ENCODE results near the gene SLC9A9.

Gene SLC9A9

GRCh38 chr3:143360244-143360643, 488.0 kb downstream of the SLC9A9 start:
- Mint-ChIP-seq H3K4me3 (no peak overlapping the region), H3K27ac (no peak overlapping the region), H3K4me1 (ENCODE audit: low read depth) (peaks cover 14% of the 10 kb centered on the region), H3K36me3 (ENCODE audit: low read depth) (peaks cover 1% of the 10 kb centered on the region), H3K9me3 (no peaks in the 10 kb centered on the region), H3K27me3 (ENCODE audit: low read depth) (no peaks in the 10 kb centered on the region)

- H3K27ac Mint-ChIP-seq, result no peak overlapping the region
- H3K9me3 Mint-ChIP-seq, result no peaks in the 10 kb centered on the region
- H3K36me3 Mint-ChIP-seq (ENCODE audit: low read depth), result peaks cover 1% of the 10 kb centered on the region
- H3K4me3 Mint-ChIP-seq, result no peak overlapping the region
- no peaks in the 10 kb centered on the region for H3K27me3 Mint-ChIP-seq (ENCODE audit: low read depth)
- H3K4me1 Mint-ChIP-seq (ENCODE audit: low read depth), result peaks cover 14% of the 10 kb centered on the region
Measured at GRCh38 chr3:143358793-143359491, 489.3 kb downstream of the SLC9A9 start.

- Mint-ChIP-seq H3K4me3 (no peak overlapping the region), H3K36me3 (ENCODE audit: low read depth) (peaks cover 1% of the 10 kb centered on the region), H3K27me3 (ENCODE audit: low read depth) (no peaks in the 10 kb centered on the region), H3K27ac (no peak overlapping the region), H3K9me3 (no peaks in the 10 kb centered on the region), H3K4me1 (ENCODE audit: low read depth) (peaks cover 13% of the 10 kb centered on the region)
Measured at GRCh38 chr3:143358155-143358792, 490.0 kb downstream of the SLC9A9 start.

GRCh38 chr3:143357700-143358099, 490.6 kb downstream of the SLC9A9 start:
- H3K36me3 Mint-ChIP-seq (ENCODE audit: low read depth), result peaks cover 1% of the 10 kb centered on the region
- peaks cover 8% of the 10 kb centered on the region for H3K4me1 Mint-ChIP-seq (ENCODE audit: low read depth)
- no peak overlapping the region for H3K27ac Mint-ChIP-seq
- no peaks in the 10 kb centered on the region for H3K27me3 Mint-ChIP-seq (ENCODE audit: low read depth)
- no peak overlapping the region for H3K4me3 Mint-ChIP-seq
- no peaks in the 10 kb centered on the region for H3K9me3 Mint-ChIP-seq

GRCh38 chr3:143356839-143357238, 491.4 kb downstream of the SLC9A9 start:
- no peak overlapping the region for H3K4me3 Mint-ChIP-seq
- H3K27me3 Mint-ChIP-seq (ENCODE audit: low read depth), result no peaks in the 10 kb centered on the region
- no peak overlapping the region for H3K27ac Mint-ChIP-seq
- H3K9me3 Mint-ChIP-seq, result no peaks in the 10 kb centered on the region
- H3K36me3 Mint-ChIP-seq (ENCODE audit: low read depth), result peaks cover 1% of the 10 kb centered on the region
- peaks cover 2% of the 10 kb centered on the region for H3K4me1 Mint-ChIP-seq (ENCODE audit: low read depth)

- peaks cover 2% of the 10 kb centered on the region for H3K4me1 Mint-ChIP-seq (ENCODE audit: low read depth)
- H3K27ac Mint-ChIP-seq, result no peak overlapping the region
- no peak overlapping the region for H3K4me3 Mint-ChIP-seq
- H3K36me3 Mint-ChIP-seq (ENCODE audit: low read depth), result no peaks in the 10 kb centered on the region
- H3K27me3 Mint-ChIP-seq (ENCODE audit: low read depth), result no peaks in the 10 kb centered on the region
- H3K9me3 Mint-ChIP-seq, result no peaks in the 10 kb centered on the region
Measured at GRCh38 chr3:143354342-143354741, 493.9 kb downstream of the SLC9A9 start.

- Mint-ChIP-seq H3K27me3 (ENCODE audit: low read depth) (no peaks in the 10 kb centered on the region), H3K4me3 (no peak overlapping the region), H3K36me3 (ENCODE audit: low read depth) (no peaks in the 10 kb centered on the region)
Measured at GRCh38 chr3:143352850-143353550, 495.3 kb downstream of the SLC9A9 start.

GRCh38 chr3:143351895-143352608, 496.2 kb downstream of the SLC9A9 start:
- H3K27ac Mint-ChIP-seq, result no peak overlapping the region
- no peaks in the 10 kb centered on the region for H3K36me3 Mint-ChIP-seq (ENCODE audit: low read depth)
- no peaks in the 10 kb centered on the region for H3K9me3 Mint-ChIP-seq
- peaks cover 11% of the 10 kb centered on the region for H3K4me1 Mint-ChIP-seq (ENCODE audit: low read depth)
- no peaks in the 10 kb centered on the region for H3K27me3 Mint-ChIP-seq (ENCODE audit: low read depth)
- no peak overlapping the region for H3K4me3 Mint-ChIP-seq

More at GRCh38 chr3:143352850-143353550, 495.3 kb downstream of the SLC9A9 start:
- Mint-ChIP-seq H3K9me3 (no peaks in the 10 kb centered on the region), H3K27ac (no peak overlapping the region), H3K4me1 (ENCODE audit: low read depth) (peaks cover 11% of the 10 kb centered on the region)

- Mint-ChIP-seq H3K27me3 (ENCODE audit: low read depth) (no peaks in the 10 kb centered on the region), H3K4me1 (ENCODE audit: low read depth) (peaks cover 11% of the 10 kb centered on the region), H3K4me3 (no peak overlapping the region), H3K9me3 (no peaks in the 10 kb centered on the region), H3K36me3 (ENCODE audit: low read depth) (no peaks in the 10 kb centered on the region), H3K27ac (no peak overlapping the region)
Measured at GRCh38 chr3:143351354-143351753, 496.9 kb downstream of the SLC9A9 start.

- Mint-ChIP-seq H3K4me1 (ENCODE audit: low read depth) (peaks cover 21% of the 10 kb centered on the region), H3K9me3 (peaks cover 9% of the 10 kb centered on the region), H3K4me3 (no peak overlapping the region), H3K36me3 (ENCODE audit: low read depth) (no peaks in the 10 kb centered on the region), H3K27me3 (ENCODE audit: low read depth) (no peaks in the 10 kb centered on the region), H3K27ac (no peak overlapping the region)
Measured at GRCh38 chr3:143349455-143349854, 498.8 kb downstream of the SLC9A9 start.

- no peak overlapping the region for H3K4me3 Mint-ChIP-seq
Measured at GRCh38 chr3:143348486-143349327, 499.6 kb downstream of the SLC9A9 start.

GRCh38 chr3:143344516-143345165, 503.6 kb downstream of the SLC9A9 start:
- Mint-ChIP-seq H3K4me3 (no peak overlapping the region), H3K27me3 (ENCODE audit: low read depth) (no peaks in the 10 kb centered on the region), H3K36me3 (ENCODE audit: low read depth) (no peaks in the 10 kb centered on the region), H3K9me3 (peaks cover 9% of the 10 kb centered on the region), H3K4me1 (ENCODE audit: low read depth) (peaks cover 21% of the 10 kb centered on the region), H3K27ac (no peak overlapping the region)

More at GRCh38 chr3:143348486-143349327, 499.6 kb downstream of the SLC9A9 start:
- H3K27me3 Mint-ChIP-seq (ENCODE audit: low read depth), result no peaks in the 10 kb centered on the region
- H3K36me3 Mint-ChIP-seq (ENCODE audit: low read depth), result no peaks in the 10 kb centered on the region
- no peak overlapping the region for H3K27ac Mint-ChIP-seq
- peaks cover 21% of the 10 kb centered on the region for H3K4me1 Mint-ChIP-seq (ENCODE audit: low read depth)
- H3K9me3 Mint-ChIP-seq, result peaks cover 9% of the 10 kb centered on the region

- peaks cover 9% of the 10 kb centered on the region for H3K9me3 Mint-ChIP-seq
- H3K27me3 Mint-ChIP-seq (ENCODE audit: low read depth), result no peaks in the 10 kb centered on the region
- H3K4me1 Mint-ChIP-seq (ENCODE audit: low read depth), result peaks cover 18% of the 10 kb centered on the region
- H3K27ac Mint-ChIP-seq, result no peak overlapping the region
- H3K36me3 Mint-ChIP-seq (ENCODE audit: low read depth), result no peaks in the 10 kb centered on the region
- no peak overlapping the region for H3K4me3 Mint-ChIP-seq
Measured at GRCh38 chr3:143343944-143344343, 504.3 kb downstream of the SLC9A9 start.
